Stimulated activated CD8-positive, alpha-beta memory T cell treated with anti-CD3 and anti-CD28 coated beads, Interleukin-7, amount 100 ng/mL, for 24 hours (primary cell): ENCODE results near the gene ATP2B2.
A peak's percentile ranks its signal among the peaks of the same experiment; 100 is the strongest.
"Not testable (repeated sequence)": the region's sequence is repeated elsewhere in the genome, so short reads cannot be mapped to it uniquely, and the experiment has no call there.

ENCODE experiments used
- DNase-seq: peaks from one replicate; pipeline ENCODE4 v3.0.0-alpha.2; 2020; ENCODE audit warnings: low read depth

The ATP2B2 gene

DNA sequence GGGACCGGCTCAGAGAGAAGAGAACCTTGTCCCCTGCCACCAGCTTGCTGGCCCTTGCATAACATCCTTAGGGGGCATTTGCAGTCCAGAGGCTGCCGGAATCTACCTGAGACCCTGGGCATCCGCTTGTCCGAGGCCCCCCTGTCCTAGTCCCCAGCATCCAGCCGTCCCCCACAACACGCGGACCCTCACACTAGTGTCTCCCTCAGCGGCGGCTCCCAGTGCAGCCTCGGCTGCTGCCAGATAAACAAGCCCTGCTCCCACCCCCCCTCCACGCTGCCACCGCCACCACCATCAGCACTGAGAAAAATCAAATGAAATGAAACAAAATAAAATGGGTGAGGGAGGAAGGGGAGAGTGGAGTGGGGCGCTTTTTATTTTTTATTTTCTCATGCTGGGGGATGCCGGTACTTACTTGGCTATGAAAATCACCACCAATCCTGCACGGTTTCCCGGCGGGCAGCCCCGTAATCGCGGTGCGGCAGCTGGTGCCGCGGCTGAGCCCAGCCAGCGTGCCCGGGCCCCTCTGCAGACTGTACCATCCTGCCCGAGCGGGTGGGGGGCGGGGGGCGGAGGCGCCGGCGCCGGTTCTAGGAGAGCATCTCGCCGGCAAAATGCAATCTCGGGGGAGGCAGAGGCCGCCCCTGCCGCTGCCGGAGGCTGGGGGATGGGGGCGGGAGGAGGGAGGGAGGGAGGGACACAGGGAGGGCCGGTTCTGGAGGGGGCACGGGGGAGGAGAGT lies at the start of gene ATP2B2:
Gene ATP2B2 (minus strand): TSS at position 537 of the 741 bp plus-strand sequence. CDS start 56,043 bp downstream, outside the sequence.
- no peak for DNase-seq

DNA sequence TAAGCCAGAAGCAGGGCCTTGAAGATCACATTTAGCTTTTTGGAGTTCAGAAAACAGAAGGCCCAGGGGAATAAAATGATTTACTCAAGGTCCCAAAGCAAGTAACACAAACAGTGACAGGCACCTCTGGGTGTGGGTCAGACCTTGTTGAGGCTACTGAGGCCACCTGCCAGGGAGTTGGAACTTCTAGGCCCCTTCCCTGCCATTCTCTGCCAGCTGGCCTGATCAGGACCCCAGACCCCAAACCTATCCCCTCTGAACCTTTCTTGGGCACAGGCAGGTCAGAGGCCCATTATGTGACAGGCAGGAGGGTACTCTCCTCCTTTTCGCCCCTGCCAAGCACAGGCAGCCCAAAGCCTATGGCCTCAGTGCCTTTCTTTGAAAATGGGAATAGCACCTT lies 49.4 kb upstream of the ATP2B2 start:
- DNase-seq = no peak

DNA sequence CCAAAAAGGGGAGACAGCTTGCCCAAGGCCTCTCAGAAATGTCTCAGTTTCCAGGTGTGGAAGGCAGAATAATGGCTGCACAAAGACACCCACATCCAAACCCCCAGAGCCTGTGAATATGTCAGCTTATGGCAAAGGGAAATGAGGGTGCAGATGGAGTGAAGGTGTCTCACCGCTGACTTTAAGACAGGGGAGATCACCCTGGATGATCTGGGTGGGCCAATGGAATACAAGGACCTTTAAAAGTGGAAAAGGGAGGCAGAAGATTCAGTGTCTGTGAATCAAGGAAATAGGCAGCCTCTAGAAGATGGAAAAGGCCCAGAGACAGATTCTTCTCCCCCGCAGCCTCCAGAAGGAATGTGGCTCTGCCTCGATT lies 48.8 kb upstream of the ATP2B2 start:
- no peak for DNase-seq

DNA sequence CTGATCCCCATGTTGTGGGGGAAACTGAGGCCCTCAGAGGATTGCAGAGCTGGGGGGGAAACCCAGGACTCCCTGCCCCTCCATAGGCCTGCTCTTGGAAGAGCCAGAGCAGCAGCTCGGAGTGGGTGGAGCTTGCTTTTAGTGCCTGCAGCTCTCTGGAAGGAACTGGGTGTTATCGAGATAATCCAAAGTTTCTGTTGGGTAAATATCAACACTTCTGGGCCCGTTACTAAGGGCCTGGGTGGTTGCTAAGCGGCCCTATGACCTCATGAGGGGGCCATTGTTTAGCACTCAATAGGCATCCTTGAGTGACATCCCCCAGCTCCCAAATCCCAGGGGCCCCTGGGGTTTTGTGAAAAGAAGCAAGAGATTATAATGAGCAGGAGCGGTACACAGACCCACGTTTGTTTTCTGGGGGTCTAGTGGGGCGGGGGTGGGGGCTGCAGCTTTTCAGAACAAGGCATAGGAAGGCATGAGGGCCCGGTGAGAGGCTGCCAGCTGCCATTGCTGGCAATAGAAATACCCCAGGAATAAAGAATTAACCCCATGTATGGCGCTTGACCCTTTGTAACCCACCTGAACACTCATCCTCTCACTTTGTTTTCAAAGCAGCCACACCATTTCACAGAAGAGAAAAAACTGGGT lies 48.3 kb upstream of the ATP2B2 start:
- no peak for DNase-seq

DNA sequence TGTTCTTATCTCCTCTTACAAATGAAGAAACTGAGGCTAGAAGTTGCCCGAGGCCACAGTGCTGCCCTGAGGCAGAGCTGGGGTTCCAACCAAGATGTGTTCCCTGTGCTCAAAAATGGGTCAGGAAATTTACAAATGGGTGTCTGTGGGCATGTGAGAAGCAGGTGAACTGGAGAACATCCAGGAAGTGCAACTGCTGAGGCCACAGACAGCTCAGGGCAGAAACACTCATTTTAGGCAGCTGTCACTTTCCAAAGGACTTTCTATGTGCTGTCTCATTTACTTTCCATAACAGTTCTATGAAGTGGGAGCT lies 47.2 kb upstream of the ATP2B2 start:
- DNase-seq = no peak

DNA sequence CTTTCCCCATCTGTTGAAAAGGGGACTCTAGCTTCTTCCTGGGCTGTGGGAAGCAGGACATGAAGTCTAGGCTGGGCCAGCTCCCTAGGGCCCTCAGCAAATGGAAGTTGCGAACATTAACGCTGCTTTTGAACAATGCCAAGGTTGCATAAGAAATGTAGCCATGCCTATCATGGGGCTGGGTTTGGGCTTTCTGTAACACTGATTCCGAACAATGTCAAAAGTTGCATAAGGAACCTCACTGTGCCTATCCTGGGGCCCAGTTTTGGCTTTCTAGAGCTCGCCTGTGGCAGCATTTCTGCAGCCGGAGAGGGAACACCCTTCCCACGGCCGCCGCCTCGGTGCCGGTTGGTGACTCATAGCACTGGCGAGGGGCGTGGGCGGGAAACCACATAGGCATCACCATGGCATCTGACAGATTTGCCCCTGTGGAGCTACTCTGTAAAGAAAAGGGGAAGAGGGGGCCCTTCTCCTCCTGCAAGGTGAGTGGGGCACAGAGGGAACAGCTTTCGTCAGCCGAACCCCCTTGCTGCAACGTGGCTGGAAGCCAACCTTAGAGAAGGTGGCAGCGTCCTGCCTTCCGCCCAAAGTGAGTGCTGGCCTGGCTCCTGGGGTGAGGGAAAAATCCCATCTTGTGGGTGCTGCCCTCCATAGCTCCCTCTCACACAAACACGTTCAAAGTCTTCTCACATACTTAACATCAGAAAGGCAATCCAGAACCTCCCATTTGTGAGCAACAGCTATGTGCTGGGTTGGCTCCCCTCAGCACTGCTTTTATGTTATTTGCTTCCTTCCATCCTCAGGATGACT lies 46.6 kb upstream of the ATP2B2 start:
- peak; percentile 65 for DNase-seq

DNA sequence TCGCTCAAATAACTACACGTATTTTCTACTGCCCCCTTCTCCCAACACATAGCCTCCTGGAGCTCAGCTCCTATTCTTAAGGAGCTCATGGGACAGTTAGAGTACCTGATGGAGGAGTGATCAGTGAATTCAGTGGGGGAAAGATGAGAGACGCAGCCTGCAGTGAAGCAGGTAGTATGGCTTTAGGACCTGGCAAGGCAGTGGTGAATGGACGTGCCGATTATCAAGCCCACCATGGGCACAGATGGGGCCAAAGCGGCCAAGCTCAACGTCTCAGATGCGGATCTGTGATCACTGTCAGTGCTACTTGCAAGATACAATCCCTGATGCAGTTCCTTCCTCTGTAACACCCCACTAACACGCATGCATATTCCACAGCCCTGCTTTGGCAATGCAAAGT lies 45.8 kb upstream of the ATP2B2 start:
- DNase-seq = no peak

DNA sequence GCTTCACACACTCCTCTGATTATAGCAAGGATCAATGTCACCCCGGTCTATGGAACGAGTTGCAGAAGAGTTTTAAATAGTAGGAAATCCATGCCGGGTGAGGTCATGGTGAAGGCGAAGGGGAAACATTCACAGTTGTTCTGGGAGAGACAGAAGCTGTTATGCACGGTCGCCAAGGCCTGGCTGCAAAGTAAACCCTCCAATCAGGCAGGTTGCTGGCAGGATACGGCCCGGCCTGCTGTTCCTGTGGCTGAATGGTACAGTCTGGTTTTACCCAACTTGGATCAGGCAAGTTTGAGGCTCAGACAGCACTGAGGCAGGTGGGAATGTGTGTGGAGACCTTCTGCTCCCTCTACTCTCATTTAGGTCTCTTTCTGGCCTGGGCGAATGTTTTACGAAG lies 45.3 kb upstream of the ATP2B2 start:
- DNase-seq = no peak

DNA sequence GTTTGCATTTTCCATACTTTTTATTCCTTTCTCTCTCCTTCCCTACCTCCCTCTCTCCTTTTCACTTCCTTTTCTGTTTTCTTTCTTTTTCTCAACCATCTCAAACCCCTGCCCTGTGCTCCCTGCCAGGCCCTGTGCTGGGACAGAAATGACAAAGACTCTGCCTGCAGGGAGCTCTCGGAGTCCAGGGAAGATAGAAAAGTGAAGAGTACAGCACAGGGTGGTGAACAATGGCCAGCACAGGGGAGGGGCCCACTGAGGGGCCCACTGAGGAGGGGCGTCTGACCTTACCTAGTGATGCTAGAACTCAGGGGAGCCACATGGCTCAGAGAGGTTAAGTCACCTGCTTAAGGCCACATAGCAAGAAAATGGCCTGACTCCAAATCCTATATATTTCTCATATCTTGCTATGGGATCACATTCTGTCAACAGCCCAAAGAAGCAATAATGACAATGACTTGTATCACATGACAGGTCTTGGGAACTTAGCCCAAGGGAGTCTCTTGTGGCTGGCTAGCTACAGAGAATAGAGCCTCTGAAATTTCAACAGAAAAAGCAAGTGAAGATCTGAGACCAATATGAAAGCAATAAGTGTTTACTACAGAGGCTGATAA lies 44.3 kb upstream of the ATP2B2 start:
- DNase-seq = no peak

DNA sequence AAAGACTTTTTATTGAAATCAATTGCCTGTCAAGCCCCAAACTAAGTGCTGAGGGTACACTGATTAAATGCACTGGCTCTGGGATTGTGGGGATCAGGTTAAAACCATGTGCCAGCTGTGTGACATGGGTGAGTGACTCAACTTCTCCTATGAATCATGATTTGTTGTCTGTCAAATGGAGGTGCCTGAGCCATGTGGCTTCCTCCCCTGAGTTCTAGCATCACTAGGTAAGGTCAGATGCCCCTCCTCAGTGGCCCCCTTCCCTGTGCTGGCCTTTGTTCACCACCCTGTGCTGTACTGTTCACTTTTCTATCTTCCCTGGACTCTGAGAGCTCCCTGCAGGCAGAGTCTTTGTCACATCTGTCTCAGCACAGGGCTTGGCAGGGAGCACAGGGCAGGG lies 43.6 kb upstream of the ATP2B2 start:
- DNase-seq = no peak

DNA sequence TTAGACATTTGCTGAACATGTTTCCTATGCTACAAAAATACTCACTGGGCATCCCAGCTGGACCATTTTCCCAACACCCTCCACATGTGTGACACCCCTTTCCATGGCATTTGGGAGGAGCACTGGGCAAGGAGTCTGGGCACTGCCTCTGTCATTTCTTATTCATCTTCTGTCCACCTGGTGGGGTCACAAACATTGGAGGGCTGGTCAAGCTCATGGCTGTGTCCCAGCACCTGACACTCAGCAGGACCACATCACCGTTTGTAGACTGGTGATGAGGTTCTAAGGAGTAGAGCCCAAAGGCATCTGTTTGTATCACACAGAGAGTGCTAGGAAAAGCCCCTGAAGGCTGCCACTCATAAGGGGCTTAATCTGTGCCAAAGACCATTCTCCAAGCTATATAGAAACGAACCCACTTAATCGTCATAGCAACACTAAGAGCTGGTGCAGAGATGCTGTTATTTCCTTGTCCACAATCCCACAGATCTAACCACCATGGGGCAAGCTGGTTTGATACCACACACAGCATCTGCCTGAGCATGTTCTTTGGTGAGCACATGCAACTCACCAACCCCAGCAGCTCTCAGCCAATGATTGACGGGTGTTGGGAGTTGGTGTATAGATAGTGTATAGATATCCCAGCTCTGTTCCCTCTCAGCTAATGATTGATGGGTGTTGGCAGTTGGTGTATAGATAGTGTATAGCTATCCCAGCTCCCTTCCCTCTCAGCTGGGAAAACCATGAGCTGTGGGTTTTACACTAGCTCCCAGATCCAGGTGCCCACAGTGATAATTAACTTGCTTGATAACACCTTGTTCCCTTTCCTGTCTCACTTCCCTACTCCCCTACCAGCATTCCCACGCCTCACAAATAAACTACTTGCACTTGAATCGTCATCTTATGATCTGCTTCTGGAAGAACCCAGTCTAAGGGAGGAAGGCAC lies 42.7 kb upstream of the ATP2B2 start:
- DNase-seq = no peak

DNA sequence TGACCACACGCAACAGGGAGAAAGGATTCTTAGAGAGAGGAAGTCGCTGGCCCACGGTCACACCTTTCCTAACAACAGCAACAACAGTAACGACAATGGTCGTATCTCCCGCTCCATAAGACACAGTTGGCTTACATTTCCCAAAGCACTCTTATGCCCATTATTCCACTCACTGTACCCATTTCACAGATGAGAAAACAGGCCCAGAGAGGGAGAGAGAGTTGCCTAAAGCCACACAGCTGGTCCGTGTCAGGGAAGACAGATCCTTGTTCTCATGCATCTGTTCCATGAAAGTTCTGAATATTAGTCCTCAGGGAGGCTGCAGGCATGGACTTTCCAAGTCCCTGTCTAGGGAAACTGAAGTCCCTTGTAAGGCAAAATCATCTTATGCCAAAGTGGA lies 42.0 kb upstream of the ATP2B2 start:
- no peak for DNase-seq

DNA sequence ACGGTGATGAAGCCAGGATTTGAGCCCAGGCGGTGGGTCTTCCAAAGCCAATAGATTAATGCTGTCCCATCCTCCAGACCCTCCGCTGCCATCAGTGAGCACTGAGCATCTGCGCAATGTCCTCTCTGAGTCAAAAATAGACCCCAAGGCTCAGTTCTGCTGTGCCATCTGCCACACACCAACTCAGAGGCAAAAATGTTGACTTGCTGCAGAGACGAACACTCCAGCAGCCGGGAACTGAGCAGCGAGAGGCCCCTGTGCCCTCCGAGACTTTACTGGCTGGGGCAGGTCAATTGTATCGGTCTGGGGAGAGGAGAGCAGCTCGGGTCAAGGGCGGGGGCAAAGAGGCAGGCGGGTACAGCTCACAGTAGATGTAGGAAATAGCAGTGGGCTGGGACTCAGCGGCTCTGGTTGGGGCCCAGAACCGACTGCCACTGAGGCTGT lies 41.5 kb upstream of the ATP2B2 start:
- no peak for DNase-seq

DNA sequence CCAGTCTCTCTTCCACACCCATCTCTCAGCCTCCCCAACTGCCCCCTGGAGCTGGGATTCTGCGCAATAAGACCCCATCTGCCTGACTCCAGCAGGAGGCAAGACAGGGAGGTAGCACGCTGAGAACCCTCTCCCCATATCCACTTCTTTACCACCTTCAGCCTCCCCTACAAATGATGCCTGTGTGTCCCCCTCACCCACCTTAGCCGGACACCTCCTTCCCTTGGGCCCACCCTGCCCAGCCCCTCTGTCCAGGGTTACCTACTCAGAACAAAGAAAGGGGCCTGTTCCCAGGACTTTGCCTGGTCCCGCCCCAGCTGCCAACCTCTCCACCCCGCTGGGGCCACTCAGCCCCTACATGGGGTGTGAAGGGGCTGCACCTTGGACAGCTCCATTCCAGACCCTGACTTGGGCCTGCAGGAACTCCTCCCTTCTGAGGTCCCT lies 40.8 kb upstream of the ATP2B2 start:
- no peak for DNase-seq

DNA sequence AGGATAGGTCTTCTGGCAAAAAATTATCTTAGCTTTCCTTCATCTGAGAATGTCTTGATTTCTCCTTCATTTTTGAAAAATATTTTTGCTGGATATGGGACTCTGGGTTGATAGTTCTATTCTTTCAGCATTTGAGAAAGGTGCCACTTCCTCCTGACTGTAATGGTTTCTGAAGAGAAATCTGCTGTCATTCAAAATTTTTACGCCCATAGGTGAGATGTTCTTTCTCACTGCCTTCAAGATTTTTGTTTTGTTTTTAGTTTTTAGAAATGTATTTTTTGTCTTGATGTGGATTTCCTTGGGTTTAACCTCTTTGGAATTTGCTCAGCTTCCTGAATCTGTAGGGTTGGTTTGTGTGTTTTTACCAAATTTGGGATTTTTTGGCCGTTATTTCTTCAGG lies 37.1 kb upstream of the ATP2B2 start:
- no peak for DNase-seq

DNA sequence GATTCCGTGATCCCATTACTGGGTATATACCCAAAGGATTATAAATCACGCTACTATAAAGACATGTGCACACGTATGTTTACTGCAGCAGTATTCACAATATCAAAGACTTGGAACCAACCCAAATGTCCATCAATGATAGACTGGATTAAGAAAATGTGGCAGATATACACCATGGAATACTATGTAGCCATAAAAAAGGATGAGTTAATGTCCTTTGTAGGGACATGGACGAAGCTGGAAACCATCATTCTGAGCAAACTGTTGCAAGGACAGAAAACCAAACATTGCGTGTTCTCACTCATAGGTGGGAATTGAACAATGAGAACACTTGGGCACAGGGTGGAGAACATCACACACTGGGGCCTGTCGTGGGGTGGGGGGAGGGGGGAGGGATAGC lies 35.0 kb upstream of the ATP2B2 start:
- DNase-seq = not testable (repeated sequence)

DNA sequence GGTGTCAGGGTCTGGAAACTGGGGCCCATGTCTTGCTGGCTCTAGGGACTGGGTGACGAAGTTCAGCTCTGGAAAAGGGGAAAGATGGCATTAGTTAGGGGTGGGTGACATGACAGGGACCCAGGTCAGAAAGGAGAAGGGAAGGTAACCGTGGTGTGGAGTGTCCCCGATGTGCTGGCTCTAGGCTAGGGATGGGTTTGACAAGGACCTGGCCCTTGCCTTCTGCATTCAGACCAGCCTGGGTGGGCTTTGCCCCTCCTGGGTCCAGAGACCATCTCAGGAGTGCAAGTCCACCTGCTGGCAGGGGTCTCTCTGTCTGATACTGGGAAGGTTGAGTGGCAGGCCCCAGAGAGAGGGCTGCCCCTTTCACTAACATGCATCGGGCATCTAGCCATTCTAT lies 28.7 kb upstream of the ATP2B2 start:
- DNase-seq = no peak

DNA sequence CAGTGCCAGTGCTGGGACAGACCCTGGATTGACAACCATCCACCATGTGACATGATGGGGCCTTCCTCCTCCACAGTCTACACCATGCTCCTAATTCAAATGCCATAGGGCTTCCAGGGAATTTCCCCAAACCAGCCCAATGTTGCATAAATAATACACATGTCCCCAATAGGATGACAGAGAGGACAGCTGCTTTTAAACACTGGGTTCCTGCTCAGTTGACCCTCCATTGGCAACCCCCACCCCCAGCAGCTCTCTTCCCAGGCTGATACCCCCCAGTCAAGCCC lies 28.3 kb upstream of the ATP2B2 start:
- no peak for DNase-seq

DNA sequence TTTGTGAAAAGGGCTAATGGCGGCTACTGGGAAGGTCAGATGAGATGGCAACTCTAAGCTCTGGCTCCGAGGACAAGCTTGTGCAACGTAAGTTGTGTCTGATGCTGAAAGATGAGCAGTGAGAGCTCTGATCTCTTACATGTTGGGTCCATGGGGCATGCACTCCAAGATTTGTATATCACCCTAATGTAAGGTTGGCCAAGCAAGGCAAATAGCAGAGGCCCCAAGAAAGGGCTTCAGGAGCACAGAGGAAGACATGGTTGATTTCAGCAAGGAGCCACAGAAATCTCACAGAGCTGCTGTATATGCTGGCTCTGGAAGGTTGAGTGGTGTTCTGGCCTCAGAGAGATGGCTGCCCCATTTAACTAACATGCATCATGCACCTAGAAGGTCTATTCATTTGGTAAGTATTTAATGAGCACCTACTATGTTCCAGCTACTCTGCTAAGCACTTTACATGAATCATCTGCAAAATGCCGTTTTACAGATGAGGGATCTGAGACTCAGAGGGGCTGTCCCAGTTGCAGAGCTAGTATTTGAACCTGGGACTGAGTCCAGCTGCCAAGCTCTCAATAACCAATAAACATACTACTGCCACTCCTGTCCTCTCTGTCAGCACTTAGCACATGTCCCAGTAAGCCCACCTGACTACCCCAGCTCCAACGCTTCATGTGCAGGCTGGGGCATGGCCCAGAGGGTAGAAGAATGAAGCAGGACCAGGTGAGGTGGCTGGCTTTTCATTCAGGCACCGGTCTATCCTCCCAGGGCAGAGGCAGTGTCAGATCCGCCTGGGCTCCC lies 27.8 kb upstream of the ATP2B2 start:
- no peak for DNase-seq

DNA sequence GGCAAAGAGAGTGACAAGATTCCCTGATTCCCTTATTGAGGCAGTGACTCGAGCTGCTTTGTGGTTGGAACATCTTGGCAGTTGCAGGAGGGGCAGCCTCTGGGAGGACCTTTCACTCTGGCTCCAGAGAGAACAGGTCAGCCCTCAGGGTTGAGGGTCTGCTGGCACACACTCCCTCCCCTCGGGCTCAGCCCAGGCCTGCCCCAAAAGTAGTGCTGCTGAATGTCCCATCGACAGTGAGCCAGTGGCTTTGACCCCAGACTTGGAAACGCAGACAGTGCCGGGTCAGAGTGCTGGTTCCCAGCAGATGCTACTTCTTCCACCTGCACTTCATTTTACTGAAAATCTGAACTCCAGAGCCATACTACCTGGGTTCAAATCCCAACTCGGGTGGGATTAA lies 25.6 kb upstream of the ATP2B2 start:
- DNase-seq = no peak

DNA sequence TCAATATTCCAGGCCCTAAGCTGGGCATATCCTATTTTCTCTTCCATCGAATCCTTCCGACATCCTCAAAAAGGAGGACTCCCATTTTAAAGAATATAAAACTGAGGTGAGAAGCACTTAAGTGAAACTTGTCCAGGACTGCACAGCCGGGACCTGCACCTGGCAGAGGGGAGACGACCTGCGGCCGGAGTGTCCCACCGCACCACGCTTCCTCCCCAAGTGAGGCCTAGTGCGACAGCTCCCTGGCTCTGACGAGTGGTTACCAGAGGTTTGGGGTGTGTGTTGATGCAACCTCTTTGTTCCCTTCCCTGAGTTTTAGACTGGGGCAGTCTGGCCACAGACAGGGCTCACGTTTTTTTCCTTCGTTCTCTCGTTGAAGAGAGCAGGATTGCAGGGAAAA lies 24.9 kb upstream of the ATP2B2 start:
- no peak for DNase-seq
